ENCODE results near the gene CLN5. TPM values are rescaled to one million over a fixed set of nuclear protein-coding genes. Genes with fewer than 3 reads are reported as not detected.
A peak's percentile ranks its signal among the peaks of the same experiment; 100 is the strongest.

Gene CLN5
- total RNA-seq, 2 experiments from 2014 or later = 14.5 to 14.9 TPM

DNA sequence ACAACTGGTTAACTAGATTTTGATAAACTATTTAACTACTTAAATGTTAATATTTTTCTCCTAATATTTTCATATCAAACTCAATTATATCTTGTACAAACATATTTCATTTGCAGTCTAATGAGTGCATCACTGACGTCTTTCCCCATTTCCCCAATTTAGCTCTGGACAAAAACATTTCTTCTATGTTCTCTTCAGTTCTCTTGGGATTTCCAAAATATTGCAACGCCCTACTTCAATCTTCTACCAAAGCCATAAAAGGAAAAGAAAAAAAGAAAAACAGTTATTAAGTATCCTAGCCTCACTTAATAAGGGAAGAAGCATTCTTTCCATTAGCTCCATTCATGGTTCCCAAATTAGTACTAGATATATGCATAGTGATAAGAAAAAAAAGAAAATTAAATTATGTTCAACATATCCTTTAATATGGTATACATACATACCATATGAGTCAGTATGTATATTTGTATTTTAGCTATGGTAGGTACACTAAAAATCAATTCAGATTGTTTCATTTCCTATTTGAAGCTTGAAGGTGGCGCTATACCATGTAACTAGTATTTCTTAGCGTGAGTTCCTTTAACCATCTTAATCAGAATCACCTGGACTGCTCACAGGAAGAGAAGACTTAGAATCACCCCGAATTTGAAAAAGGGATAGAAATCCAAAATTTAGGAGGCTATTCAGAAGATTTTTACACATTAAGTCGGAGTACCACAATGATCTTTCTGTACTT, 25.2 kb downstream of the CLN5 start:
- Mint-ChIP-seq H3K4me1 (peaks cover 55% of the 10 kb centered on the region), H3K9me3 (ENCODE audit: low read depth) (no peaks in the 10 kb centered on the region), H3K27me3 (no peaks in the 10 kb centered on the region), H3K36me3 (ENCODE audit: low read depth) (peaks cover 52% of the 10 kb centered on the region), H3K4me3 (no peak overlapping the region), H3K27ac (no peak overlapping the region)
- ChIA-PET POLR2A (interaction anchor here (1.4 kb wide), 1 partner anchor 8 kb away, joined by 6 read pairs; no protein-coding TSS in a partner anchor), CTCF (interaction anchor here (0.8 to 3.6 kb wide), 8 partner anchors 9 to 37 kb away, joined by 3 to 11 read pairs (median 4); no protein-coding TSS in a partner anchor)
- intact Hi-C loops (cut with DNase I, micrococcal nuclease) = no loop called here
- no peak for DNase-seq
- no peak for ATAC-seq

DNA sequence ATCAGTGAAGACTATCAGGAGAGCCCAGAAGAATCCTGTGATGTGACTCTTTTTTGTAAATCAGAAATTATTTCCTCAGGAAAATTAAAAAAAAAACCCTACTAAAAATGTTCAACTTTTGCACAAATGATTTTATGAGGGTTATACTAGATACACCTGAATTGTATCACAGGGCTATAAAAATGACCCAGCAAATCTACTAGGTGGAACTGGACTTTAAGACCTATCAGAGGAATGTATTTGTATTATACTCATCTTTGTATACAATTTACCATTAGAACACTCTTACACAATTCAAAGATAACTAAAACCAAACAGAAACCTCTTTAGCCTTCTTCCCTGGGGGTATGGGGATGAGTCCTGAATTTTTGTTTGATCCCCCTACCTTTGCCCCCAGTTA, 27.9 kb downstream of the CLN5 start:
- H3K9me3 Mint-ChIP-seq (ENCODE audit: low read depth) = no peaks in the 10 kb centered on the region
- no peak overlapping the region for H3K27ac Mint-ChIP-seq
- H3K36me3 Mint-ChIP-seq (ENCODE audit: low read depth) = peaks cover 46% of the 10 kb centered on the region
- POLR2A ChIA-PET = no interaction called here
- H3K27me3 Mint-ChIP-seq = no peaks in the 10 kb centered on the region
- DNase-seq (no peak), ATAC-seq (no peak)
- no peak overlapping the region for H3K4me3 Mint-ChIP-seq
- intact Hi-C loops (cut with DNase I, micrococcal nuclease) = loop anchor here in 1 of 2 experiments (10.0 kb wide), 1 partner anchor 715 kb away; no protein-coding TSS in a partner anchor
- H3K4me1 Mint-ChIP-seq = peaks cover 68% of the 10 kb centered on the region
- CTCF ChIA-PET = interaction anchor here (0.9 kb wide), 1 partner anchor 13 kb away, joined by 3 read pairs; no protein-coding TSS in a partner anchor

DNA sequence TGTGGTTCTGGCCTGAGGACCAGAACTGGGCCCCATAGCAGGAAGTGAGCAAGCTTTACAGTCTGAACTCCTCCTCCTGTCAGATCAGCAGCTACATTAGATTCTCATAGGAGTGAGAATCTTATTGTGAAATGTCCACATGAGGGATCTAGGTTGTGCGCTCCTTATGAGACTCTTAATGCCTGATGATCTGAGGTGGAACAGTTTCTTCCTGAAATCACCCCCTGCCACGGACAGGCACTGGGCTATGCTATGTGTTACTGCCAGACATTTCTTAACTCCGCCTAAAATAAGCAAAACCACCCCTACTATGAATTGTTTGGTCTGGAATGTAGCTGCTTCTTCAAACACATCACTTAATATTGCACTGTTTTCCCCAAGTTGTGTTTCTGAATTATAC, 30.5 kb downstream of the CLN5 start:
- ATAC-seq (no peak), DNase-seq (no peak)
- H3K27ac Mint-ChIP-seq = peak overlapping the region; percentile 76
- ChIA-PET CTCF (interaction anchor here (0.6 to 0.8 kb wide), 2 partner anchors 29 to 96 kb away, joined by 3 read pairs; no protein-coding TSS in a partner anchor), POLR2A (interaction anchor here (0.6 kb wide), 1 partner anchor 751 kb away, joined by 3 read pairs; no protein-coding TSS in a partner anchor)
- H3K9me3 Mint-ChIP-seq (ENCODE audit: low read depth) = no peaks in the 10 kb centered on the region
- peaks cover 65% of the 10 kb centered on the region for H3K4me1 Mint-ChIP-seq
- H3K36me3 Mint-ChIP-seq (ENCODE audit: low read depth) = peaks cover 33% of the 10 kb centered on the region
- intact Hi-C loops (cut with DNase I, micrococcal nuclease) = loop anchor here in 1 of 2 experiments (10.0 kb wide), 1 partner anchor 712 kb away; no protein-coding TSS in a partner anchor
- no peaks in the 10 kb centered on the region for H3K27me3 Mint-ChIP-seq
- no peak overlapping the region for H3K4me3 Mint-ChIP-seq

DNA sequence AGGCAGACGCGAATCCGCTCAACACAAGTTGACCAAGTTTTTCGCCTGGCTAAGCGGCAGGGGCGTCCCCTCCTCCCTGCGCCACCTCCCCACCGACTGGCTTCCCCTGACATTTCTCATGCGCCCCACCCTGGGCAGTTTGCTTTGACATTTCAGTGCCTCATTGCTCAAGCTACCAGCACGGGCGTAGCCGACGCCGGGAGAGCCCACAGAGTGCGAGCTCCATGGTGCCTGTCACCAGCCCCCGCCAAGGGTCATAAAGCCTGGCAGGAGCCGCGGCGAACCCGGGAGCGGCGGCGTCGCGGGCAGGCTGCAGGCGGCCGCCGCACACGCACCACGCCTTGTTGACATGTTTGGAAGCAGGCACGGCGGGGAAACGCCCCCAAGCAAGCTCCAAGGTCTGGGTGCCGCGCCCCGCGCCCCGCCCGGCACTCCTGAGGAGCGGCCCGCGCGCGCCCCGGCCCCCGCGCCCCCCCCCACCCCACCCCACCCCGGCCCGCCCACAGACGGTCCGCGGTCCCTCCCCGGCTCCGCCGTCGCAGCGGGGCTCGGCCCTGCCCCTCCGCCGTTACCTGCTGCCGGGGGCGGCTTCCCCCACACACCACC, 34.5 kb downstream of the CLN5 start:
- peak overlapping the region; percentile 92 for H3K4me3 Mint-ChIP-seq
- POLR2A ChIA-PET = interaction anchor here (0.5 to 2.8 kb wide), 8 partner anchors 9 to 452 kb away, joined by 3 to 10 read pairs (median 4); no protein-coding TSS in a partner anchor
- DNase-seq = peak; percentile 86
- peaks cover 20% of the 10 kb centered on the region for H3K36me3 Mint-ChIP-seq (ENCODE audit: low read depth)
- intact Hi-C loops (cut with DNase I, micrococcal nuclease) = loop anchor here (1.0 to 10.0 kb wide), 8 partner anchors 142 to 1699 kb away; partner anchors contain the start of gene MYCBP2 (in 2 of the 2)
- CTCF ChIA-PET = interaction anchor here (0.7 to 2.5 kb wide), 7 partner anchors 9 to 452 kb away, joined by 3 to 9 read pairs (median 5); no protein-coding TSS in a partner anchor
- H3K4me1 Mint-ChIP-seq = peaks cover 51% of the 10 kb centered on the region
- ATAC-seq = peak; percentile 63
- H3K27me3 Mint-ChIP-seq = peaks cover 2% of the 10 kb centered on the region
- no peaks in the 10 kb centered on the region for H3K9me3 Mint-ChIP-seq (ENCODE audit: low read depth)
- peak overlapping the region; percentile 96 for H3K27ac Mint-ChIP-seq

DNA sequence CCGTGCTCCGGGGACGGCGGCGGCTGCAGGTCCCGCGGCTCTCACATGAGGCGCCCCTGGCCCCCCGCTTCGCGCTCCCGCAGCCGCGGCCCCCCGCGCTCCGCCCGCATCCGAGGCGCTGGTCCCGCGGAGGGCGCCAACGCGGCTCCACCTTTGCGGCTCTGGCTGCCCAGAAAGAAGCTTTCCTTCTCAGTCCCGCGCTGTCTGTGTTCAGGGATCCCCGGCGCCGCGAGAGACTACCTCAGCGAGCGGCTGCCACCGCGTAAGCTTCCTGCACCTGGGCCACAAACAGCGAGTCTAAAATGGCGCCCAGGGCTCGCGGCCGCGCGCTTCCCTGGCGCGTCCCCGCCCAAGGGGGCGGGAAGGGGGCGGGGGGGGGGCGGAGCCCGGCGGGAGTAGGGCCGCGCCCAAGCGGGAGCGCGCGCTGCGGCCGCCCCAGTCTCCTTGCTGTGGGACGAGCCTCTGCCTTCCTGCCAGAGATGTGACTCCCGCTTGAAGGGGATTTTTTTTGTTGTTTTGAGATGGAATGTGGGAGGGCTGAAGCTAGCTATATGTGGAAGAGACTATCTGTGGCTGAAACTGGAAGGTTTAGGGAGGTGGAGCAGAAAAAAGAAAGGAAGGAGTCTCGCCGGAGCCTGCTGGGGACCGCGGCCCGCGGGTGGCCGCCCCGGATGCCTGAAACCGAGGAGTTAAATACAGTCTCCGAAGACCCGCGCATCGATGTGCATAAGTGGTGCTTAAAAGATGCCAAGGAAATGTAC, 35.2 kb downstream of the CLN5 start, which contains the start of gene FBXL3:
FBXL3 (minus strand) TSS at position 299 of the 761 bp plus-strand sequence. CDS start 5,299 bp downstream, outside the sequence.
- ChIA-PET POLR2A (interaction anchor here (0.5 to 2.8 kb wide), 8 partner anchors 8 to 451 kb away, joined by 3 to 10 read pairs (median 4); no protein-coding TSS in a partner anchor), CTCF (interaction anchor here (0.7 to 2.5 kb wide), 7 partner anchors 10 to 34 kb away, joined by 3 to 9 read pairs (median 4); no protein-coding TSS in a partner anchor)
- Mint-ChIP-seq H3K4me3 (peak within 1 kb of the TSS; percentile 92), H3K27me3 (peaks cover 2% of the 10 kb centered on the region), H3K9me3 (ENCODE audit: low read depth) (no peaks in the 10 kb centered on the region), H3K4me1 (peaks cover 47% of the 10 kb centered on the region), H3K27ac (peak within 1 kb of the TSS; percentile 96), H3K36me3 (ENCODE audit: low read depth) (peaks cover 16% of the 10 kb centered on the region)
- intact Hi-C loops (cut with DNase I, micrococcal nuclease) = loop anchor here (1.0 to 10.0 kb wide), 11 partner anchors 35 to 1700 kb away; partner anchors contain the start of genes MYCBP2 (in 2 of the 2), CLN5 (in 1 of the 2) and SLAIN1 (in 1 of the 2)
- DNase-seq = peak; percentile 89
- ATAC-seq = peak; percentile 59

DNA sequence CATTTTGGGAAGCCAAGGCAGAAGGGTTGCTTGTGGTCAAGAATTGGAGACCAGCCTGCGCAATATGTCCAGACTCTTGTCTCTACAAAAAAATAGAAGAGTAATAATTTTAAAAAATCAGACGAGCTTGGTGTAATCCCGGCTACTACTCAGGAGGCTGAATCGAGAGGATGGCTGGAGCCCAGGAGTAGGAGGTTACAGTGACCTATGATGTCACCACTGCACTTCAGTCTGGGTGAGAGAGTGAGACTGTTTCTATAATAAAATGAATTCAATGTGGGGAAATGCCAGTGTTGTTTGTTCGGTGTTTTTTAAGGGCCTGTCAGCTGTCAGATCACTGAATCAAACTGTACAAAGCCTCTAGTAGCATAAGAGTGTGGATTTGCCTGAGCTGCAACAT, 36.3 kb downstream of the CLN5 start:
- Mint-ChIP-seq H3K36me3 (ENCODE audit: low read depth) (peaks cover 8% of the 10 kb centered on the region), H3K9me3 (ENCODE audit: low read depth) (no peaks in the 10 kb centered on the region), H3K27ac (peak overlapping the region; percentile 49), H3K4me1 (peaks cover 35% of the 10 kb centered on the region), H3K4me3 (peak overlapping the region; percentile 82), H3K27me3 (peaks cover 2% of the 10 kb centered on the region)
- CTCF ChIA-PET = interaction anchor here (0.6 to 0.7 kb wide), 2 partner anchors 18 to 71 kb away, joined by 3 to 5 read pairs; no protein-coding TSS in a partner anchor
- no peak for DNase-seq
- ATAC-seq = no peak
- POLR2A ChIA-PET = interaction anchor here (0.6 kb wide), 1 partner anchor 123 kb away, joined by 3 read pairs; no protein-coding TSS in a partner anchor
- intact Hi-C loops (cut with DNase I, micrococcal nuclease) = loop anchor here (5.0 to 10.0 kb wide), 4 partner anchors 299 to 1701 kb away; partner anchors contain the start of gene MYCBP2 (in 1 of the 2)

DNA sequence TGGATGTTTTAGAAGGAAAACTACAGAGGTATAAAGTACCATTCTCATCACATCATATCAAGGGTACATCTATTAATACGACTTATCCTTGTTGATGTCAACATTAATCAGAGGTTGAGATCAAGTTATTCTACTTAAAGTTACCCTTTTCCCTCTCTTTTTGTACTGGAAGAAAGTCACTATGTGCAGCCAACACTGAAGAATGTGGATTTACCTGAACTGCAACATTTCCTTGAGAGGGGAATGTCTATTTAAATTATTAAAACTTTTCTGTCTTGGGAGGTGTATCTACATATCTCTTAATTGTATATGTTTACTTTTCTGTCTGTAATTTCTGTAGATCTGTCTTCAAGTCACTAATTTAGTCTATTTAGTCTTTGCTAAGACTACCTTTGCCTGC, 37.6 kb downstream of the CLN5 start:
- Mint-ChIP-seq H3K36me3 (ENCODE audit: low read depth) (peaks cover 3% of the 10 kb centered on the region), H3K27ac (no peak overlapping the region), H3K9me3 (ENCODE audit: low read depth) (no peaks in the 10 kb centered on the region), H3K27me3 (peaks cover 2% of the 10 kb centered on the region), H3K4me1 (peaks cover 35% of the 10 kb centered on the region), H3K4me3 (no peak overlapping the region)
- ATAC-seq (no peak), DNase-seq (no peak)
- ChIA-PET CTCF (no interaction called here), POLR2A (no interaction called here)
- intact Hi-C loops (cut with DNase I, micrococcal nuclease) = loop anchor here (5.0 to 10.0 kb wide), 4 partner anchors 298 to 1702 kb away; partner anchors contain the start of gene MYCBP2 (in 1 of the 2)

DNA sequence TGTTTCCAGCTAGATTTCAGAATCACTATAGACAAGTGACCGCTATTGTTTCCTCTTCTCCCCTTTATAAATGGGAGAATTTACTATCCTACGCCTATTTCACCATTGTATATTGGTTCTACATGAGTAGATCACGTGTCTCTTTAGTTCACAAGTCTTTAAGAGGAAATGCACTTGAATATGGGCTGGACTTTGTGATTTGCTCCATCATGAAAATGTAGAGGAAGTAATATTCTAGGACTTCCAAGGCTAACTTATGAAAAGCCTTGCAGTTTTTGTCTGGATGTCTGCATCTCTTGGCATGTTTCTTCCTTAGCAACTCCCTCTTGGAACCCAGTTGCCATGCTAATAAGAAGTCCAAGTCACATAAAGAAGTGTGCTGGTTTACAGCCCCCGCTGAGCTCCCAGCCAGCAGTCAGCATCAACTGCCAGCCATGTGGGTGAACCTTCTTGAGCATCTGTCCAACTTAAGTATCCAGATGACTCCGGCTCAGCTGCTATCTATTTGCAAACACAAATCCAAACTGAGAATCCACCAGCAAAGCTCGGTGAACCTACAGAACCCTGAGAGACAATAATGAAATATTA, 39.9 kb downstream of the CLN5 start:
- no peaks in the 10 kb centered on the region for H3K9me3 Mint-ChIP-seq (ENCODE audit: low read depth)
- DNase-seq (no peak), ATAC-seq (no peak)
- H3K27me3 Mint-ChIP-seq = peaks cover 2% of the 10 kb centered on the region
- POLR2A ChIA-PET = interaction anchor here (0.6 kb wide), 1 partner anchor 9 kb away, joined by 7 read pairs; no protein-coding TSS in a partner anchor
- CTCF ChIA-PET = interaction anchor here (0.6 to 1.5 kb wide), 2 partner anchors 11 to 105 kb away, joined by 3 read pairs; no protein-coding TSS in a partner anchor
- peaks cover 34% of the 10 kb centered on the region for H3K4me1 Mint-ChIP-seq
- intact Hi-C loops (cut with DNase I, micrococcal nuclease) = no loop called here
- peaks cover 2% of the 10 kb centered on the region for H3K36me3 Mint-ChIP-seq (ENCODE audit: low read depth)
- no peak overlapping the region for H3K4me3 Mint-ChIP-seq
- H3K27ac Mint-ChIP-seq = no peak overlapping the region

DNA sequence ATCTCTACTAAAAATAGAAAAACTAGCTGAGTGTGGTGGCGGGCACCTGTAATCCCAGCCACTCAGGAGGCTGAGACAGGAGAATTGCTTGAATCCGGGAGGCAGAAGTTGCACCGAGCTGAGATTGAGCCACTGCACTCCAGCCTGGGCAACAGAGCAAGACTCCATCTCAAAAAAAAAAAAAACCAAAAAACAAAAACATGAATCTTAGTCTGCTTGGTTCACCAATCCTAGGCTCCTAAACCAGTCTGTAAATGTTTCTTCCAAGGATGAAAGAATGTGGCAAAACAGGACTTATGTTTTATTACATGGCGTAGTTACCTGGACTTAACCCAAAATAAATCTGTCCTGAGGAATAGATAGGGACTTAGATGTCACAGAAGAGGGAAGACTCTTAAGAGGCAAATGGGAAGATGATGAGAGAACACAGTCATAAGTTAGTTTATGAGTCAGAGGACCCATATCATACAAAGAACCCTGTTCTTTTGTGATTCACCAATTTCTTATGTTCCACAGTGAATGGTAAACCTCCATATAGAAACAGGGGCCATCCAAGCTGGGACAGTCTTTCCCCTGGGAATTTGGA, 41.9 kb downstream of the CLN5 start:
- DNase-seq = no peak
- intact Hi-C loops (cut with DNase I, micrococcal nuclease) = no loop called here
- ChIA-PET CTCF (interaction anchor here (0.6 to 0.7 kb wide), 2 partner anchors 31 to 700 kb away, joined by 3 read pairs; no protein-coding TSS in a partner anchor), POLR2A (no interaction called here)
- Mint-ChIP-seq H3K4me1 (peaks cover 24% of the 10 kb centered on the region), H3K27me3 (no peaks in the 10 kb centered on the region), H3K4me3 (no peak overlapping the region), H3K9me3 (ENCODE audit: low read depth) (no peaks in the 10 kb centered on the region), H3K27ac (no peak overlapping the region), H3K36me3 (ENCODE audit: low read depth) (peaks cover 2% of the 10 kb centered on the region)
- peak; percentile 94 for ATAC-seq

DNA sequence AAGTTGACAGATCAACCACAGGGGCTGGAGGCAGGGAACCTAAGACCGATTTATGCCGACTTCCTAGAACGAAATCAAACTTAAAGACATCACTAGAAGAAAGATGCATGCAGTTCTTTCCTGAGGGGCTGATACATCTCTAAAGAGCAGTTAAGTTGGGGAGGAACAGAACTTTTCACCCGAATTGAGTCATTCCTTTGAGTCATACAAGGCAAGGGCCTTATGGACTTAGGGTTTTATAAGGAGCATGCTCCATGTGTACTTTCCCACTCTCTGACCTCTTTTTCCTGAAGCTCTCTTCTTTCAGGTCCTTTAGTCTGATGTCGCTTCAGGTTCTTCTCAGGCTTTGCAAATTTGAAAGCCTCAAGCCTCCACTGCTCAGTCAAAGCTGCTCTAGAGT, 43.0 kb downstream of the CLN5 start:
- ATAC-seq = peak; percentile 57
- intact Hi-C loops (cut with DNase I, micrococcal nuclease) = no loop called here
- no peak overlapping the region for H3K27ac Mint-ChIP-seq
- CTCF ChIA-PET = no interaction called here
- POLR2A ChIA-PET = interaction anchor here (0.8 kb wide), 1 partner anchor 8 kb away, joined by 3 read pairs; no protein-coding TSS in a partner anchor
- no peak overlapping the region for H3K4me3 Mint-ChIP-seq
- H3K27me3 Mint-ChIP-seq = no peaks in the 10 kb centered on the region
- DNase-seq = no peak
- peaks cover 2% of the 10 kb centered on the region for H3K36me3 Mint-ChIP-seq (ENCODE audit: low read depth)
- peaks cover 21% of the 10 kb centered on the region for H3K4me1 Mint-ChIP-seq
- no peaks in the 10 kb centered on the region for H3K9me3 Mint-ChIP-seq (ENCODE audit: low read depth)
